ENCODE measurements around the gene CEBPZOS.

CEBPZOS gene

DNA sequence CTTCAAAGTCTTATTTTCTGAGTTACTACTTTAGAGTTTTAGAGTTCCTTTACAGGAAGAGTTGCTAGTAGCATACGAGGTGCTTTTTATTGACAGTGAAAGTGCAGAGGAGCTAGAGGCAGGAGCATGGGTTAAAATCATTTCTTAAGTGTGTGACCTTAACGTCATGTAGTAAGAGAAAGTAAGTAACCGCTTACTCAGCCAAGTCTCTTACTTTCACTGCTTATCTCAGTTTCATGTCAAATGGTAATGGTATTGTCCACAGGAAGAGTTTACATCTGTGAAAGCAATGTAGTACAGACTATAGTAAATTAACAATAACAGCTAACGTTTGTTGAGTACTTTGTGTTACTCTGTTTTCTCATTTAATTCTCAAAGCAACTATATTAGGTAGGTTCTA lies 47.7 kb downstream of the CEBPZOS start:
- TF ChIP-seq ESRRG (CRISPR knock-in tag; IDR thresholded peaks at IDR 0.05) (no peak), TCF4 (CRISPR knock-in tag; IDR thresholded peaks at IDR 0.05; ENCODE audit: borderline replicate concordance) (no peak), ZNF70 (CRISPR knock-in tag; IDR thresholded peaks at IDR 0.05) (no peak), ZNF8 (CRISPR knock-in tag; IDR thresholded peaks at IDR 0.05) (no peak), OSR1 (CRISPR knock-in tag; IDR thresholded peaks at IDR 0.05) (no peak), ZFP30 (CRISPR knock-in tag; IDR thresholded peaks at IDR 0.05) (no peak), TOX (CRISPR knock-in tag; IDR thresholded peaks at IDR 0.05; ENCODE audit: borderline replicate concordance) (no peak), ZC3H10 (CRISPR knock-in tag; IDR thresholded peaks at IDR 0.05) (no peak), ZNF565 (CRISPR knock-in tag; conservative IDR thresholded peaks at IDR 0.05; ENCODE audit: low read depth) (no peak), ISL1 (CRISPR knock-in tag; IDR thresholded peaks at IDR 0.05) (no peak), BACH2 (CRISPR knock-in tag; IDR thresholded peaks at IDR 0.05; ENCODE audit: borderline replicate concordance) (no peak), SNAI2 (CRISPR knock-in tag; IDR thresholded peaks at IDR 0.05) (no peak), PPARA (CRISPR knock-in tag; IDR thresholded peaks at IDR 0.05; ENCODE audit: borderline replicate concordance) (no peak), ARNTL (CRISPR knock-in tag; IDR thresholded peaks at IDR 0.05; ENCODE audit: borderline replicate concordance, low read depth) (no peak)
- TF ChIP-seq, protein P1, sequence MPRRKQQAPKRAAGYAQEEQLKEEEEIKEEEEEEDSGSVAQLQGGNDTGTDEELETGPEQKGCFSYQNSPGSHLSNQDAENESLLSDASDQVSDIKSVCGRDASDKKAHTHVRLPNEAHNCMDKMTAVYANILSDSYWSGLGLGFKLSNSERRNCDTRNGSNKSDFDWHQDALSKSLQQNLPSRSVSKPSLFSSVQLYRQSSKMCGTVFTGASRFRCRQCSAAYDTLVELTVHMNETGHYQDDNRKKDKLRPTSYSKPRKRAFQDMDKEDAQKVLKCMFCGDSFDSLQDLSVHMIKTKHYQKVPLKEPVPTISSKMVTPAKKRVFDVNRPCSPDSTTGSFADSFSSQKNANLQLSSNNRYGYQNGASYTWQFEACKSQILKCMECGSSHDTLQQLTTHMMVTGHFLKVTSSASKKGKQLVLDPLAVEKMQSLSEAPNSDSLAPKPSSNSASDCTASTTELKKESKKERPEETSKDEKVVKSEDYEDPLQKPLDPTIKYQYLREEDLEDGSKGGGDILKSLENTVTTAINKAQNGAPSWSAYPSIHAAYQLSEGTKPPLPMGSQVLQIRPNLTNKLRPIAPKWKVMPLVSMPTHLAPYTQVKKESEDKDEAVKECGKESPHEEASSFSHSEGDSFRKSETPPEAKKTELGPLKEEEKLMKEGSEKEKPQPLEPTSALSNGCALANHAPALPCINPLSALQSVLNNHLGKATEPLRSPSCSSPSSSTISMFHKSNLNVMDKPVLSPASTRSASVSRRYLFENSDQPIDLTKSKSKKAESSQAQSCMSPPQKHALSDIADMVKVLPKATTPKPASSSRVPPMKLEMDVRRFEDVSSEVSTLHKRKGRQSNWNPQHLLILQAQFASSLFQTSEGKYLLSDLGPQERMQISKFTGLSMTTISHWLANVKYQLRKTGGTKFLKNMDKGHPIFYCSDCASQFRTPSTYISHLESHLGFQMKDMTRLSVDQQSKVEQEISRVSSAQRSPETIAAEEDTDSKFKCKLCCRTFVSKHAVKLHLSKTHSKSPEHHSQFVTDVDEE (CRISPR knock-in tag; IDR thresholded peaks at IDR 0.05): no peak
- ATAC-seq: no peak

GRCh38 chr2:37244755-37245154 lies 48.5 kb downstream of the CEBPZOS start:
- TF ChIP-seq ZNF565 (CRISPR knock-in tag; conservative IDR thresholded peaks at IDR 0.05; ENCODE audit: low read depth) (no peak), ZFP30 (CRISPR knock-in tag; IDR thresholded peaks at IDR 0.05) (no peak), ZNF70 (CRISPR knock-in tag; IDR thresholded peaks at IDR 0.05) (no peak), ZNF8 (CRISPR knock-in tag; IDR thresholded peaks at IDR 0.05) (no peak), OSR1 (CRISPR knock-in tag; IDR thresholded peaks at IDR 0.05) (no peak), ZC3H10 (CRISPR knock-in tag; IDR thresholded peaks at IDR 0.05) (no peak)
- TF ChIP-seq, protein P1 (CRISPR knock-in tag; IDR thresholded peaks at IDR 0.05): no peak
- TF ChIP-seq, protein P2, sequence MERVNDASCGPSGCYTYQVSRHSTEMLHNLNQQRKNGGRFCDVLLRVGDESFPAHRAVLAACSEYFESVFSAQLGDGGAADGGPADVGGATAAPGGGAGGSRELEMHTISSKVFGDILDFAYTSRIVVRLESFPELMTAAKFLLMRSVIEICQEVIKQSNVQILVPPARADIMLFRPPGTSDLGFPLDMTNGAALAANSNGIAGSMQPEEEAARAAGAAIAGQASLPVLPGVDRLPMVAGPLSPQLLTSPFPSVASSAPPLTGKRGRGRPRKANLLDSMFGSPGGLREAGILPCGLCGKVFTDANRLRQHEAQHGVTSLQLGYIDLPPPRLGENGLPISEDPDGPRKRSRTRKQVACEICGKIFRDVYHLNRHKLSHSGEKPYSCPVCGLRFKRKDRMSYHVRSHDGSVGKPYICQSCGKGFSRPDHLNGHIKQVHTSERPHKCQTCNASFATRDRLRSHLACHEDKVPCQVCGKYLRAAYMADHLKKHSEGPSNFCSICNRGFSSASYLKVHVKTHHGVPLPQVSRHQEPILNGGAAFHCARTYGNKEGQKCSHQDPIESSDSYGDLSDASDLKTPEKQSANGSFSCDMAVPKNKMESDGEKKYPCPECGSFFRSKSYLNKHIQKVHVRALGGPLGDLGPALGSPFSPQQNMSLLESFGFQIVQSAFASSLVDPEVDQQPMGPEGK (CRISPR knock-in tag; IDR thresholded peaks at IDR 0.05; ENCODE audit: borderline replicate concordance): no peak
- ATAC-seq: no peak

DNA sequence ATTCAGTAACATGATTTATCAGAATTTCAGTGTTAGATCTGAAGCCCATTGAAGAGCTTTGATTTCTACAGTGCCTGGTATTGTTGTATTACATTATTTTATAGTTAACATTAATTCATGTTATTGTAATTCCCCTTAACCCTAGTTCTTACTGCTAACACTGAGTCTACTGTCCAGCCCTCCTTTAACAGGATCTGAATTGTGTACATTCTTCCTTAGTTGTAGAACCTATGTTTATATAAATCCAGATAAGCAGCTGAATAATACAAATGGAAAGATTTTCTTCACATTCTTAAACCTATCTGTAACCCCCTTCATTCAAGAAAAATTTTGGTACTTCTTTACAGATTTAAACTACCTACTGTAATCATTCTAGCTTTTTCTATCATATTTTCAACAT lies 49.9 kb downstream of the CEBPZOS start:
- TF ChIP-seq OSR1 (CRISPR knock-in tag; IDR thresholded peaks at IDR 0.05): no peak
- TF ChIP-seq, protein P2 (CRISPR knock-in tag; IDR thresholded peaks at IDR 0.05; ENCODE audit: borderline replicate concordance): no peak
- no peak for TF ChIP-seq TCF4 (CRISPR knock-in tag; IDR thresholded peaks at IDR 0.05; ENCODE audit: borderline replicate concordance)
- TF ChIP-seq ZNF565 (CRISPR knock-in tag; conservative IDR thresholded peaks at IDR 0.05; ENCODE audit: low read depth): no peak
- no peak for TF ChIP-seq ZFP3 (CRISPR knock-in tag; IDR thresholded peaks at IDR 0.05)
- no peak for TF ChIP-seq SNAI2 (CRISPR knock-in tag; IDR thresholded peaks at IDR 0.05)
- no peak for TF ChIP-seq RARB (CRISPR knock-in tag; IDR thresholded peaks at IDR 0.05)
- TF ChIP-seq TOX (CRISPR knock-in tag; IDR thresholded peaks at IDR 0.05; ENCODE audit: borderline replicate concordance): no peak
- no peak for TF ChIP-seq CSDC2 (CRISPR knock-in tag; IDR thresholded peaks at IDR 0.05)
- no peak for ATAC-seq

Measured in SK-N-SH treated with all-trans-retinoic acid at 6 μM for 48 hours (cell line).